Ovary (tissue), 9 donors: ENCODE measurements around the gene MT1G. TPM values are rescaled to one million over a fixed set of nuclear protein-coding genes. Genes with fewer than 3 reads are reported as not detected.

Source experiments
- DNase-seq, 5 donors: peaks; one replicate each; pipeline ENCODE4 v3.0.0-alpha.2; 2019 to 2020
- H3K27ac ChIP-seq, 2 donors: fragments of 200-600 bp; one replicate each; pipeline versions ENCODE4 v1.5.1 to v1.8.0; 2019 to 2022
- H3K27me3 ChIP-seq: fragments of 200-600 bp; one replicate; pipeline ENCODE4 v1.8.0; 2022
- H3K36me3 ChIP-seq: fragments of 200-600 bp; sonication (generic); one replicate; pipeline ENCODE4 v1.5.1; 2019
- H3K4me1 ChIP-seq: one replicate; pipeline ENCODE4 v1.8.1; 2013; ENCODE audit warnings: mild to moderate bottlenecking, moderate library complexity; ENCODE audit not compliant: insufficient read depth
- H3K4me3 ChIP-seq: fragments of 200-600 bp; sonication (generic); one replicate; pipeline ENCODE4 v1.5.1; 2017
- H3K9me3 ChIP-seq, 2 donors: fragments of 200-600 bp in 1 of 2; sonication (generic) in 1 of 2; one replicate each; pipeline versions ENCODE4 v1.5.1 to v1.8.1; 2013 to 2019; ENCODE audit warnings: mild to moderate bottlenecking in 1 of 2, moderate library complexity in 1 of 2
- CTCF ChIP-seq, 3 donors: fragments of 450-650 bp in 2 of 3; fragments of 200-600 bp in 1 of 3; IDR thresholded peaks; one replicate each; pipeline versions ENCODE4 v1.5.1 to v1.8.0; 2016 to 2022; ENCODE audit warnings: antibody characterized with exemption in 3 of 3, mild to moderate bottlenecking in 1 of 3
- EP300 ChIP-seq: sonication (generic); formaldehyde crosslinking; IDR thresholded peaks from one replicate; pipeline ENCODE4 v1.6.1; 2017; ENCODE audit warnings: antibody characterized with exemption
- POLR2A ChIP-seq: fragments of 450-650 bp; IDR thresholded peaks from one replicate; pipeline ENCODE4 v1.6.1; 2017; ENCODE audit warnings: antibody characterized with exemption, mild to moderate bottlenecking, moderate library complexity
- WGBS, 3 donors: extraction: QIAGEN DNeasy Blood & Tissue Kit in 1 of 3; methylation state at CpG; one replicate each; pipeline versions ENCODE4 v1.1.5 to v1.1.7; 2013 to 2017; 5-methylcytosine and 5-hydroxymethylcytosine counted together
- intact Hi-C, 4 donors: fragments of 100-400 bp; cut with DNase I; formaldehyde crosslinking; loops; one replicate each; pipeline versions ENCODE4 v1.11.0 to v1.15.1; 2022 to 2023
- polyA plus RNA-seq, 2 donors: library from polyadenylated mRNA; stranded (reverse); fragments of 200-250 nt in 1 of 2; fragments of 350-450 nt in 1 of 2; fragmentation: Illumina TruSeq in 1 of 2; extraction: RNeasy Lipid Tissue Mini Kit (QIAGEN cat#74804) in 1 of 2; gene quantifications; one replicate each; pipeline ENCODE4 v1.2.3, GENCODE V29; 2013 to 2014
- total RNA-seq, 7 donors: library from RNA; depleted of rRNA in 2 of 7; stranded (reverse); fragments of >200 nt in 2 of 7; fragmentation: NEBNext Ultra II Directional in 3 of 7; extraction: Animal tissue kit (Norgen Biotek cat#: 25700) in 3 of 7; gene quantifications; one replicate each; pipeline versions ENCODE4 v1.1.0 to v1.2.4, GENCODE V29; 2016 to 2023
- donor health status: DM: no; HTN: no; CAD: no; lungs with moderate emphysema.
- donor health status: DM: no; HTN: no; CAD: no.
- donor health status: Bipolar disorder and iron deficiency.
- donor health status: DM: yes; HTN: yes; CAD: no.
- donor health status: DM: no; HTN: no; CAD: no.
- donor health status: DM: yes; HTN: yes; CAD: no.

Gene MT1G
- total and polyA plus RNA-seq, 9 donors = 1.00 to 6.9 (median 3.9) TPM; not detected in 3

- Histone ChIP-seq H3K9me3 (no peaks in the 10 kb centered on the region), H3K4me1 (peaks cover 2% of the 10 kb centered on the region), H3K27me3 (no peaks in the 10 kb centered on the region), H3K4me3 (peak overlapping the region; percentile 34), H3K36me3 (no peaks in the 10 kb centered on the region), H3K27ac (no peak overlapping the region)
- no peak for DNase-seq
- intact Hi-C loops = no loop called here
- TF ChIP-seq CTCF (IDR thresholded peaks at IDR 0.05) (no peak), POLR2A (no peak), EP300 (no peak)
- WGBS, 3 donors = 40 to 47% (median 47%) methylated on average over 14 of the region's 14 CpGs
Measured at GRCh38 chr16:56631832-56632155, 36.1 kb downstream of the MT1G start.

- intact Hi-C loops = no loop called here
- Histone ChIP-seq H3K4me3 (no peak overlapping the region), H3K27me3 (no peaks in the 10 kb centered on the region), H3K27ac (no peak overlapping the region), H3K4me1 (peaks cover 4% of the 10 kb centered on the region), H3K36me3 (no peaks in the 10 kb centered on the region), H3K9me3 (no peaks in the 10 kb centered on the region)
- no peak for DNase-seq
- TF ChIP-seq CTCF (IDR thresholded peaks at IDR 0.05) (no peak), POLR2A (no peak), EP300 (no peak)
- 89 to 97% (median 93%) methylated on average over 10 of the region's 10 CpGs for WGBS, 3 donors
Measured at GRCh38 chr16:56631197-56631596, 36.7 kb downstream of the MT1G start.

GRCh38 chr16:56630134-56630533 is 37.7 kb downstream of the MT1G start:
- TF ChIP-seq POLR2A (no peak), EP300 (no peak), CTCF (IDR thresholded peaks at IDR 0.05) (no peak)

GRCh38 chr16:56629531-56629930 is 38.3 kb downstream of the MT1G start:
- H3K4me1 ChIP-seq = peaks cover 6% of the 10 kb centered on the region
- no peaks in the 10 kb centered on the region for H3K9me3 ChIP-seq
- no peaks in the 10 kb centered on the region for H3K27me3 ChIP-seq
- TF ChIP-seq EP300 (no peak), CTCF (IDR thresholded peaks at IDR 0.05) (no peak), POLR2A (no peak)
- WGBS, 3 donors = 90 to 94% (median 90%) methylated on average over 3 of the region's 3 CpGs
- DNase-seq = no peak
- no peak overlapping the region for H3K4me3 ChIP-seq
- no peak overlapping the region for H3K27ac ChIP-seq
- intact Hi-C loops = loop anchor here in 1 of 4 donors (10.0 kb wide), 1 partner anchor 45 kb away; no protein-coding TSS in a partner anchor
- no peaks in the 10 kb centered on the region for H3K36me3 ChIP-seq

More at GRCh38 chr16:56630134-56630533, 37.7 kb downstream of the MT1G start:
- Histone ChIP-seq H3K27ac (no peak overlapping the region), H3K4me1 (peaks cover 6% of the 10 kb centered on the region), H3K36me3 (no peaks in the 10 kb centered on the region), H3K4me3 (no peak overlapping the region), H3K9me3 (no peaks in the 10 kb centered on the region), H3K27me3 (no peaks in the 10 kb centered on the region)
- WGBS, 3 donors = 71 to 89% (median 76%) methylated on average over 3 of the region's 3 CpGs
- DNase-seq = no peak
- intact Hi-C loops = no loop called here
